Neuronal stem cell (in vitro differentiated cells): ENCODE data around the gene SEMA6D.

Experiments used
- DNase-seq: peaks from one replicate; pipeline ENCODE4 v3.0.0-alpha.2; 2013; ENCODE audit warnings: low spot score
- H2AFZ ChIP-seq: one replicate; pipeline ENCODE4 v1.6.1; 2013; ENCODE audit warnings: mild to moderate bottlenecking, low read length, inconsistent platforms
- H2AK5ac ChIP-seq: 2 replicates; pipeline ENCODE4 v1.6.1; 2013; ENCODE audit warnings: low read depth, mild to moderate bottlenecking, inconsistent platforms, low read length, moderate library complexity, mixed read lengths
- H2BK120ac ChIP-seq: 2 replicates; pipeline ENCODE4 v1.6.1; 2013; ENCODE audit warnings: low read depth, mild to moderate bottlenecking, inconsistent platforms, low read length, moderate library complexity, mixed read lengths
- H2BK12ac ChIP-seq: one replicate; pipeline ENCODE4 v1.6.1; 2013; ENCODE audit warnings: low read length, inconsistent platforms
- H2BK15ac ChIP-seq: 2 replicates; pipeline ENCODE4 v1.6.1; 2013; ENCODE audit warnings: mild to moderate bottlenecking, low read length, inconsistent platforms, mixed read lengths
- H2BK5ac ChIP-seq: one replicate; pipeline ENCODE4 v1.6.1; 2013; ENCODE audit warnings: inconsistent platforms, mild to moderate bottlenecking, low read length, moderate library complexity
- H3K14ac ChIP-seq: one replicate; pipeline ENCODE4 v1.6.1; 2013; ENCODE audit warnings: low read length, inconsistent platforms
- H3K18ac ChIP-seq: 2 replicates; pipeline ENCODE4 v1.6.1; 2013; ENCODE audit warnings: low read length, inconsistent platforms
- H3K23ac ChIP-seq: 2 replicates; pipeline ENCODE4 v1.6.1; 2013; ENCODE audit warnings: low read depth, mild to moderate bottlenecking, mixed read lengths, low read length, inconsistent platforms; ENCODE audit not compliant: poor library complexity
- H3K27ac ChIP-seq: replicated peaks from 3 replicates; pipeline ENCODE4 v1.5.1; 2013; ENCODE audit warnings: low read length, inconsistent platforms
- H3K27me3 ChIP-seq, 3 experiments: 2 replicates each; pipeline ENCODE4 v1.6.1; 2013; ENCODE audit warnings: low read length in 3 of 3, mild to moderate bottlenecking in 2 of 3, inconsistent platforms in 1 of 3, low read depth in 1 of 3, mixed read lengths in 1 of 3, moderate library complexity in 1 of 3; ENCODE audit not compliant: control insufficient read depth in 3 of 3, insufficient read depth in 3 of 3
- H3K36me3 ChIP-seq, 2 donors: replicated peaks in 1 of 2; 2 replicates each; pipeline ENCODE4 v1.6.1; 2013; ENCODE audit warnings: low read length in 2 of 2; ENCODE audit not compliant: control insufficient read depth in 2 of 2, insufficient read depth in 2 of 2
- H3K4ac ChIP-seq: 2 replicates; pipeline ENCODE4 v1.6.1; 2013; ENCODE audit warnings: inconsistent platforms, mild to moderate bottlenecking, low read length, moderate library complexity
- H3K4me1 ChIP-seq, 2 donors: 1 replicate in 1 of 2; 2 replicates in 1 of 2; pipeline ENCODE4 v1.6.1; 2013; ENCODE audit warnings: low read length in 2 of 2, low read depth in 1 of 2; ENCODE audit not compliant: control insufficient read depth in 2 of 2, insufficient read depth in 1 of 2
- H3K4me2 ChIP-seq: one replicate; pipeline ENCODE4 v1.6.1; 2013; ENCODE audit warnings: mild to moderate bottlenecking, low read length, inconsistent platforms; ENCODE audit not compliant: insufficient read depth, poor library complexity, severe bottlenecking
- H3K4me3 ChIP-seq, 2 donors: 2 replicates each; pipeline ENCODE4 v1.5.1; 2013; ENCODE audit warnings: low read length in 2 of 2, mild to moderate bottlenecking in 2 of 2, inconsistent platforms in 1 of 2, moderate library complexity in 1 of 2
- H3K79me1 ChIP-seq: one replicate; pipeline ENCODE4 v1.6.1; 2013; ENCODE audit warnings: low read depth, mild to moderate bottlenecking, inconsistent platforms, low read length, moderate library complexity
- H3K9ac ChIP-seq: one replicate; pipeline ENCODE4 v1.6.1; 2013; ENCODE audit warnings: mild to moderate bottlenecking, low read depth, low read length, inconsistent platforms; ENCODE audit not compliant: poor library complexity
- H3K9me3 ChIP-seq, 2 donors: replicated peaks in 1 of 2; 2 replicates each; pipeline versions ENCODE3 to v1.6.1; 2013; ENCODE audit warnings: low read length in 2 of 2, mild to moderate bottlenecking in 2 of 2, inconsistent platforms in 1 of 2, low read depth in 1 of 2, mixed read lengths in 1 of 2, moderate library complexity in 1 of 2; ENCODE audit not compliant: control insufficient read depth in 2 of 2, insufficient read depth in 1 of 2
- H4K8ac ChIP-seq: one replicate; pipeline ENCODE4 v1.6.1; 2013; ENCODE audit warnings: low read depth, mild to moderate bottlenecking, inconsistent platforms, low read length, moderate library complexity
- H4K91ac ChIP-seq: one replicate; pipeline ENCODE4 v1.6.1; 2013; ENCODE audit warnings: low read length, low read depth, mild to moderate bottlenecking, inconsistent platforms; ENCODE audit not compliant: poor library complexity
- WGBS, 2 donors: extraction: QIAGEN DNeasy Blood & Tissue Kit; methylation state at CpG; one replicate each; pipeline ENCODE4 v1.1.7; 2013; ENCODE audit warnings: missing lambda C conversion rate in 2 of 2, mixed read lengths in 1 of 2; ENCODE audit not compliant: insufficient read length in 2 of 2, insufficient replicate concordance in 1 of 2; ENCODE audit errors: extremely low coverage in 2 of 2; 5-methylcytosine and 5-hydroxymethylcytosine counted together

SEMA6D gene

DNA sequence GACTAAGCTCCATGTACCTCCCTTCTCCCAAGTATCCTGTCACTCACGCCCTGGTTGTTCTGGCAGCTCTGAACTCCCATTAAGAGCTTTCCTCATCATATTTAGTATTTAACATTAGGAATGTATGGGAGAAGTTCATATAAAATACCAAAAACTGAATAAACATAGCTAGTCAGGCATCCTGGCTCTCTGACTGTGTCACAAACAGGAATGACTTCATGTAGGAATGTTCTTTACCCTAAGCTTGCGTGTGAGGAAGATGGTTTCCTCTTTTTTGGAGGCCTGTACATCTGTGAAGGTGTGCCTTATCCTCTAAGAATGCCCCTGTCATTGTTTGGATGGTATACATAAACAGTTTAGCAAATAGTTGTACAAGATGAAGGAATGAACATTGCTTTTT is 38.6 kb downstream of the SEMA6D start:
- WGBS, 2 donors: no CpG with 5 or more reads among the region's 2 CpGs
- Histone ChIP-seq H2AFZ (no peak overlapping the region), H3K4me1 (peaks cover 0 to 2% of the 10 kb centered on the region in 2 donors), H4K91ac (no peak overlapping the region), H2AK5ac (no peak overlapping the region), H3K27me3 (no peaks in the 10 kb centered on the region), H3K9ac (no peak overlapping the region), H3K4me2 (no peak overlapping the region), H3K36me3 (peaks cover 0 to 4% of the 10 kb centered on the region in 2 donors), H3K18ac (no peak overlapping the region), H3K27ac (no peak overlapping the region), H2BK15ac (no peak overlapping the region), H2BK12ac (no peak overlapping the region), H3K79me1 (no peaks in the 10 kb centered on the region), H3K14ac (no peak overlapping the region), H3K9me3 (peaks cover 0 to 6% of the 10 kb centered on the region in 2 donors), H2BK5ac (no peak overlapping the region), H4K8ac (no peak overlapping the region), H2BK120ac (no peak overlapping the region), H3K4me3 (no peak overlapping the region), H3K4ac (no peak overlapping the region), H3K23ac (no peak overlapping the region)
- no peak for DNase-seq

GRCh38 chr15:47756872-47757271 is 39.6 kb downstream of the SEMA6D start:
- Histone ChIP-seq H3K9ac (no peak overlapping the region), H3K14ac (no peak overlapping the region), H3K79me1 (no peaks in the 10 kb centered on the region), H2BK12ac (no peak overlapping the region), H2AFZ (no peak overlapping the region), H3K27ac (no peak overlapping the region), H3K27me3 (no peaks in the 10 kb centered on the region), H3K4me1 (peaks cover 0 to 2% of the 10 kb centered on the region in 2 donors), H2AK5ac (no peak overlapping the region), H3K23ac (no peak overlapping the region), H3K4me3 (no peak overlapping the region), H4K8ac (no peak overlapping the region), H2BK5ac (no peak overlapping the region), H4K91ac (no peak overlapping the region), H3K4me2 (no peak overlapping the region), H3K18ac (no peak overlapping the region), H2BK120ac (no peak overlapping the region), H3K4ac (no peak overlapping the region), H3K9me3 (peaks cover 0 to 6% of the 10 kb centered on the region in 2 donors), H3K36me3 (peaks cover 0 to 4% of the 10 kb centered on the region in 2 donors), H2BK15ac (no peak overlapping the region)
- WGBS, 2 donors: no CpG with 5 or more reads among the region's 2 CpGs
- DNase-seq: no peak

DNA sequence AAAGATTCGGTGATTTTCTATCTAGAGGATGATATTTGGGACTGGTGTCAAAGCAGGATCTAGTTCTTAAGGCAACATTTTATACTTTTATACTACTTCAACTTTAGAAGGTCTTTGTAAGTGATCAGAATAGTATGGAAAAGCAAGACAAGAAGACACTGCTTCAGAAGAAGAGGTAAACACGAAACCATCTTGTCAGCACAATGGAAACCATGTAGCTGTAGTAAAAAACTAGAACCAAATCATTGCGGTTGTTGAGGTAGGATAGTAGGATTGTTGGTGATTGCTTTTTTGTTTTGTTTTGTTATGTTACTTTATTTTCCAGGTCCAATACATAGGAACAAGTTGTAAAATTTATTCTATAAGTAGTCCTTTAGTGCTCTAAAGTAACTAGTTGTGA is 40.0 kb downstream of the SEMA6D start:
- no peak overlapping the region for H3K27ac ChIP-seq
- no peak overlapping the region for H3K18ac ChIP-seq
- H3K79me1 ChIP-seq: no peaks in the 10 kb centered on the region
- H2AFZ ChIP-seq: no peak overlapping the region
- no peak overlapping the region for H2AK5ac ChIP-seq
- no peak overlapping the region for H3K9ac ChIP-seq
- H2BK15ac ChIP-seq: no peak overlapping the region
- H3K27me3 ChIP-seq: no peaks in the 10 kb centered on the region
- H3K14ac ChIP-seq: no peak overlapping the region
- WGBS, 2 donors: no CpG with 5 or more reads among the region's 3 CpGs
- H3K23ac ChIP-seq: no peak overlapping the region
- H2BK12ac ChIP-seq: no peak overlapping the region
- H3K4ac ChIP-seq: no peak overlapping the region
- H3K9me3 ChIP-seq: peaks cover 0 to 6% of the 10 kb centered on the region in 2 donors
- no peak overlapping the region for H4K8ac ChIP-seq
- H2BK120ac ChIP-seq: no peak overlapping the region
- peaks cover 0 to 4% of the 10 kb centered on the region in 2 donors for H3K36me3 ChIP-seq
- no peak overlapping the region for H4K91ac ChIP-seq
- H3K4me1 ChIP-seq: peaks cover 0 to 2% of the 10 kb centered on the region in 2 donors
- no peak overlapping the region for H2BK5ac ChIP-seq
- no peak for DNase-seq
- no peak overlapping the region for H3K4me2 ChIP-seq
- no peak overlapping the region for H3K4me3 ChIP-seq

GRCh38 chr15:47762621-47763020 is 45.3 kb downstream of the SEMA6D start:
- Histone ChIP-seq H3K4me1 (no peaks in the 10 kb centered on the region), H2BK120ac (no peak overlapping the region), H3K4me2 (no peak overlapping the region), H3K27me3 (no peaks in the 10 kb centered on the region), H2BK12ac (no peak overlapping the region), H3K36me3 (peaks cover 0 to 2% of the 10 kb centered on the region in 2 donors), H3K4me3 (no peak overlapping the region), H2BK5ac (no peak overlapping the region), H2AK5ac (no peak overlapping the region), H3K4ac (no peak overlapping the region), H4K8ac (no peak overlapping the region), H3K23ac (no peak overlapping the region), H3K18ac (no peak overlapping the region), H2AFZ (no peak overlapping the region), H3K9ac (no peak overlapping the region), H3K14ac (no peak overlapping the region), H4K91ac (no peak overlapping the region), H2BK15ac (no peak overlapping the region), H3K9me3 (no peaks in the 10 kb centered on the region), H3K79me1 (no peaks in the 10 kb centered on the region), H3K27ac (no peak overlapping the region)
- no peak for DNase-seq
- WGBS, 2 donors: no CpG with 5 or more reads among the region's 3 CpGs
